Measurements from ENCODE around the gene THRB.

THRB gene

GRCh38 chr3:24494618-24495325 is at the start of gene THRB:
Gene THRB, minus strand, starts transcription at chr3:24494850.
- DNase-seq, result peak; percentile 80
- no peak within 1 kb of the TSS for H3K27ac Mint-ChIP-seq
- no peaks in the 10 kb centered on the region for H3K9me3 Mint-ChIP-seq
- TF ChIP-seq CTCF (IDR thresholded peaks at IDR 0.05), result no peak
- H3K27me3 Mint-ChIP-seq (ENCODE audit: low read depth, poor library complexity), result peaks cover 80% of the 10 kb centered on the region
- peak within 1 kb of the TSS; percentile 92 for H3K4me3 Mint-ChIP-seq
- H3K4me1 Mint-ChIP-seq, result peaks cover 4% of the 10 kb centered on the region
- no peaks in the 10 kb centered on the region for H3K36me3 Mint-ChIP-seq (ENCODE audit: low read depth)

- Mint-ChIP-seq H3K27ac (no peak overlapping the region), H3K36me3 (ENCODE audit: low read depth) (no peaks in the 10 kb centered on the region), H3K27me3 (ENCODE audit: low read depth, poor library complexity) (peaks cover 8% of the 10 kb centered on the region), H3K9me3 (no peaks in the 10 kb centered on the region), H3K4me3 (no peak overlapping the region), H3K4me1 (no peaks in the 10 kb centered on the region)
- DNase-seq, result no peak
- no peak for TF ChIP-seq CTCF (IDR thresholded peaks at IDR 0.05)
Measured at GRCh38 chr3:24541935-24542334, 47.3 kb upstream of the THRB start.

GRCh38 chr3:24540821-24541220 is 46.2 kb upstream of the THRB start:
- TF ChIP-seq CTCF (IDR thresholded peaks at IDR 0.05), result no peak
- H3K36me3 Mint-ChIP-seq (ENCODE audit: low read depth), result no peaks in the 10 kb centered on the region
- no peaks in the 10 kb centered on the region for H3K9me3 Mint-ChIP-seq
- DNase-seq, result no peak
- peaks cover 8% of the 10 kb centered on the region for H3K27me3 Mint-ChIP-seq (ENCODE audit: low read depth, poor library complexity)
- no peaks in the 10 kb centered on the region for H3K4me1 Mint-ChIP-seq
- no peak overlapping the region for H3K4me3 Mint-ChIP-seq
- H3K27ac Mint-ChIP-seq, result no peak overlapping the region

- Mint-ChIP-seq H3K27ac (no peak overlapping the region), H3K4me1 (no peaks in the 10 kb centered on the region), H3K36me3 (ENCODE audit: low read depth) (no peaks in the 10 kb centered on the region), H3K27me3 (ENCODE audit: low read depth, poor library complexity) (peaks cover 8% of the 10 kb centered on the region), H3K9me3 (no peaks in the 10 kb centered on the region), H3K4me3 (no peak overlapping the region)
- no peak for DNase-seq
- no peak for TF ChIP-seq CTCF (IDR thresholded peaks at IDR 0.05)
Measured at GRCh38 chr3:24539699-24540098, 45.0 kb upstream of the THRB start.

- H3K9me3 Mint-ChIP-seq, result no peaks in the 10 kb centered on the region
- no peaks in the 10 kb centered on the region for H3K36me3 Mint-ChIP-seq (ENCODE audit: low read depth)
- peaks cover 2% of the 10 kb centered on the region for H3K4me1 Mint-ChIP-seq
- DNase-seq, result no peak
- no peak overlapping the region for H3K27ac Mint-ChIP-seq
- H3K4me3 Mint-ChIP-seq, result no peak overlapping the region
- TF ChIP-seq CTCF (IDR thresholded peaks at IDR 0.05), result no peak
- H3K27me3 Mint-ChIP-seq (ENCODE audit: low read depth, poor library complexity), result peaks cover 8% of the 10 kb centered on the region
Measured at GRCh38 chr3:24538891-24539290, 44.2 kb upstream of the THRB start.

GRCh38 chr3:24533561-24534193 is 39.0 kb upstream of the THRB start:
- Mint-ChIP-seq H3K4me3 (no peak overlapping the region), H3K27me3 (ENCODE audit: low read depth, poor library complexity) (peaks cover 8% of the 10 kb centered on the region), H3K36me3 (ENCODE audit: low read depth) (no peaks in the 10 kb centered on the region)

More at GRCh38 chr3:24533561-24534193, 39.0 kb upstream of the THRB start:
- DNase-seq, result no peak
- peaks cover 18% of the 10 kb centered on the region for H3K4me1 Mint-ChIP-seq
- no peak overlapping the region for H3K27ac Mint-ChIP-seq
- TF ChIP-seq CTCF (IDR thresholded peaks at IDR 0.05), result no peak
- no peaks in the 10 kb centered on the region for H3K9me3 Mint-ChIP-seq
